Stimulated activated CD4-positive, alpha-beta T cell treated with anti-CD3 and anti-CD28 coated beads, Interleukin-15, amount 100 ng/mL, for 48 hours (primary cell): Measurements from ENCODE around the gene NPHP4.

Source experiments
- DNase-seq, 2 donors: peaks; one replicate each; pipeline ENCODE4 v3.0.0-alpha.2; 2020; ENCODE audit warnings: low read depth in 2 of 2

NPHP4 gene

DNA sequence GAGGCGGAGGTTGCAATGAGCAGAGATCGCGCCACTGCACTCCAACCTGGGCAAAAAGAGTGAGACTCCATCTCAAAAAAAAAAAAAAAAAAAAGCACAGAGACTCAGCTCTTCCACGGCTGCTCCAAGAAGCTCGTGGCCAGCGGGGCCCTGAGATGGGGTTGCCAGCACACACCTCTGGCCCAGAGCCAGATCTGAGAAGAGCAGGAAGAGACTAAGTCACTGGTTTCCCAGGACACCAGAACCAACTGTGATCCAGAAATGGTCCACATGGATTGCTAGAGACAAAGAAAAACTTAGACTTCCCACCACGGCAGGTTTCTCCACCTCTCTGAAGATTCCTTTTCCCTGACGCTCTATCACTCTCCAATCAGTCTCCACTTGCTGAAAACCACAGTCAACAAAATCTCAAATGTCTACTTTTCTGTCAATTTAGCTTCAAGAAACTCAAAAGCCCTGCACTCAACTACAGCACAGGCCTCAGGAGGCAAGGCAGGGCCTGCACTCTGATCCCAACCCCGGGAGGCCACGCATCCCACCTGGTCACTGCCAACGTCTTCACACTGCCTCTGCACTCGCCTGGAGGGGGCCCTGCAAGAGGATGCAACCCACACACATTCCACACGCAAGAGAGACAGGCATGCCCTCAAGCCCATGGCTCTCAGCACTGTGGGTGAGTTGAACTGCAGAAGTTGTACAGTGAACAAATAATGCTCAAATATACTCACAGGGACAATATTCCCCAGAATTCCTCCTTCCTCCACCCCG, 79.0 kb downstream of the NPHP4 start:
- no peak for DNase-seq

GRCh38 chr1:5911871-5912271, 80.4 kb downstream of the NPHP4 start:
- DNase-seq: no peak

- DNase-seq: no peak
These were observed 81.1 kb downstream of the NPHP4 start for GRCh38 chr1:5911157-5911556.

DNA sequence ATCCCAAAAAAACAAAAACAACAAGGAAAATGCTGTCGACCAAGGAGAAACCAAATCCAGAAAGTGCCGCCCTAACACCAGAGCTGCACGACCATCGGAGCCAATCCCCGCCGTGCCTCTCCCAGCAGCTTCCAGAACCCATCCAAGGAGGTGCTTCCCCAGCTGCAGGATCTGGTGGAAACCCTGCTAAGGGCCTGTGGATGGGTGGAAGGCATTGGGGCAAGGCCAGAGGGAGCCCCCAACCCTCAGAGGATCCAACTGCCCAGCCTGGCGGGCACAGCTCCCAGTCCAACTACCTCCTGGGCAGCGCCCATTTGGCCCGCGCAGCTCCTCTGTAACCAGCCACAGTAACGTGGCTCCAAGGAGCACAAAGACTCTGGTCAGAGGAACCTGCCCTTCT, 81.6 kb downstream of the NPHP4 start:
- DNase-seq: no peak

- no peak for DNase-seq
These were observed 82.0 kb downstream of the NPHP4 start for GRCh38 chr1:5910276-5910620.

GRCh38 chr1:5909576-5910275, 82.5 kb downstream of the NPHP4 start:
- no peak for DNase-seq

DNA sequence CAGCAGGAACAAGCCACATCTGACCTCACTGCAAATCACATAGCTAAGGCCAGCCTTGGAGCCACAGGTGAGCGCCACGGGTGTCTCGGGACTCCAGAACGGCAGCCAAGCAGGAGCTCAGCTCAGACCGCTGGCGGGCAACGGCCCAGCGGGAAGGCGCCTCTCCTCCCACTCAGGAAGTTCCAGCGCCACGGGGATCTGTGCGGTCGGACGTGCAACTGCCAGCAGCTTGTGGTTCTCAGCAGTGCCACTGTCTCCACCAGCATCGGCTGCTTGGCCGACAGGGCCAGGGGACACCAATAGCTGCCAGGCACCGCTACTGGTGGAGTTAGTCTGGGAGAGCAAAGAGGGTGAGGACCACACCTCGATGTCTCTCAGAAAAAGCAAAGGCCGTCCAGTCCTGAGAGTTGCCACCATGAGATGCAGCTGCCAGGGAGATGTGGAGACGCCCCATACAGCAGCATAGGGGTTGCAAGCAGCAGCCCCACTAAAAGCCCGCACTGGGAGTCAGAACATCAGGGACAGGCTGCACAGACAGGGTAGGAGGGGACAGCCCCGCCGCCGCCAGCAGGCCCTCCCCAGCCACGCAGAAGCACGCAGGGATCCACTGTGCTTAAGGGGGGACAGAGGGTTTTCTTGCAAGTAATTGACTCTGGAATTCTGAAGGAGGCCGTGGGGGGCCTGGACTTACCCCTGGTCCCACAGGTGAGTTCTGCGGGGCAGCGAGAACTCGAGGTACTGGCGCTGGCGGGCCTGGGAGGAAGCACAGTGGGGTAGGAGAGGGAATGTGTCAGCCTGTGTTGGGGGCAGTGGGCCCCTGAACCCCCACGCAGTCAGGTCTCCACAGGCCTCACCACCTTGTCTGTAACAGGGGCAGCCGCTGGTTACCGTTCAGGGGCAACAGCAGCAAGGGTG, 83.5 kb downstream of the NPHP4 start:
- DNase-seq: no peak

DNA sequence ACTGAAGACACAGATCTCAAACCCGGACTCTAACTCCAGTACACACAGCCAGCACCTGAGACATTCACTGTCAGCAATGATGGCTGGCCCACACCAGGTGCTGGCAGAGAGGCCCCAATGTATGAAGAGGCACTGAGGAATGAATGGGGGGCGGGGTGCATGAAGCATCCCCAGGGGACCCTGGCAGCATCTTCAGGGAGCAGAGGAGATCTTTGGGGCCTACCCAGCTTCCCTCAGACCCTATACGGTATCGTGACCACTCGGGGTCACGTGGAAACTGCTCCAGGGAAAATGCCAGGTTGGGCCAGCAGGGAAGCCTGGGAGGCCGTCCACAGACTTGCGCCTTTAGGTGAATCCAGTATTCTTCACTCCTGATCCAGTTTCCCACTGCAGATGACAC, 84.3 kb downstream of the NPHP4 start:
- DNase-seq: no peak

GRCh38 chr1:5907386-5907785, 84.8 kb downstream of the NPHP4 start:
- no peak for DNase-seq

DNA sequence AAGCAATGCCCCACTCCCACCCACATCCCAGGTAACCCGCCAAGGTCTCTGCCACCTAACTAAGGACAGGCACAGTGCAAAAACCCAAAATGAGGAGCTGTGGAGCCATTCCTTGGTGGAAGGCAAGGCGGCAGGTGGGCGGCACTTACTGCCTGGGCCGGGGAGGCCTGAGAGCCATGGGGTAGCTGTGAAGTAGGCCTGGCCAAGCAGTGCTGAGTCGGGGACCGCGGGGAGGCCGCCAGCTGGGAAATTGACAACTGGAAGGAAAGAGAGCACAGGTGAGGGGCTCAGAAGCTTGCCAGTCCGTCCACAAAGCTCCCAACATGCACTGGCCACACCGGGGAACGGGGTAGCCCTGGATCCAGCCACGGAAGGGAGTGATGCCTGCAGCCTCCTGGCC, 85.3 kb downstream of the NPHP4 start:
- no peak for DNase-seq

DNA sequence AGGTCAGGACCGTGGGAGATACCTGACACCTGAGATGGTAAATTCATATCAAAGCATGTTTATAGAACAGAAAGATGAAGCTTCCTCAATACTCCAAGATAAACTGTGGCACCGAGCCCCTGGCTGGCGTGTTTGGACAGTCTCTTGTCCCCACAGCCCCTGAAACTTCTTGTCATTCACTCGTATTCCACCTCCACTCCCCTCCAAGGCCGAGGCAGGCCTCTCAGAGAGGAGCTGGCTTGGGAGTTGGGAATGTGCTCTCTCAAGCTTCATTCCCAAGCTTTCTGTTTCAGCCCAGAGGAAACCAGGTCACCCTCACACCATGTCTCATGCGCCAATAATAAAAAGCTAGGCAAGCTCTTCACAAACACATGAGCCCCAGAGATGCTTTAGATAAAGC, 86.1 kb downstream of the NPHP4 start:
- no peak for DNase-seq

DNA sequence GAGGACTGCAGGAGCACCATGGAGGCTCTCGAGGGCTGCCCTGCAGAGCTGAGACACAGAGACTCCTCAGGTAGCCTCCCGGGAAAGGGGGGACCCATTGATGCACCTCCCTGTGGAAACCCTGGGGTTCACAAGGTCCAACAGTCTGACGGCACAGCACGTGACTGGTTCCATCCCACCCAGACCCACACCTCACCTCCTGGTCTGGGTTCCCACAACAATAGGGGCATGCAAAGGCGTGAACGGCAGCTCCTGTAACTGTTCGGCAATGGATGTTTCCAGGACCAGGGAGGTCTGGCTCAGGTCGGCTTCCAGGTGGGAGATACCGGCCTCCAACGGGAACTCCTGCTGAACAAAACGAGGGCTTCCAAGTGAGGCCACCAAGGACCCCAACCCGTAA, 86.8 kb downstream of the NPHP4 start:
- DNase-seq: no peak

- DNase-seq: no peak
These were observed 87.7 kb downstream of the NPHP4 start for GRCh38 chr1:5904551-5904950.

- DNase-seq: no peak
These were observed 88.5 kb downstream of the NPHP4 start for GRCh38 chr1:5903680-5904079.

DNA sequence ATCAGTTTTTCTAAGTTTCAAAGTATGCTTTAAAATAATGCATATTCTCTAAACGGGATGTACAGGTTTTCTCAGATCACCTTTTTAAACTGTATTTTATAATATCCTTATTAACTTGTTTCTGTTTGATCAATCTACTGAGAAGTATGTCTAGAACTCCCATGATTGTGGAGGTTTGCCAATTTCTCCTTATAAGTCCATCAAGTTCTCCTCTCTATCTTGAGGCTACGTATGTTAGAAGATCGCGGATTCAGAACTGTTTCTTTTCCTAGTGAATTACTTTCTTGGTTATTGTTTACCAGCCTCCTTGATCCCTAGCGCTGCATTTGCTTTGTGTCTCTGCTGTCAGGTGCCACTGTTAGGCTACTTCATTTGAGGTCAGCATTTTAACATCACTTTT, 89.2 kb downstream of the NPHP4 start:
- no peak for DNase-seq

DNA sequence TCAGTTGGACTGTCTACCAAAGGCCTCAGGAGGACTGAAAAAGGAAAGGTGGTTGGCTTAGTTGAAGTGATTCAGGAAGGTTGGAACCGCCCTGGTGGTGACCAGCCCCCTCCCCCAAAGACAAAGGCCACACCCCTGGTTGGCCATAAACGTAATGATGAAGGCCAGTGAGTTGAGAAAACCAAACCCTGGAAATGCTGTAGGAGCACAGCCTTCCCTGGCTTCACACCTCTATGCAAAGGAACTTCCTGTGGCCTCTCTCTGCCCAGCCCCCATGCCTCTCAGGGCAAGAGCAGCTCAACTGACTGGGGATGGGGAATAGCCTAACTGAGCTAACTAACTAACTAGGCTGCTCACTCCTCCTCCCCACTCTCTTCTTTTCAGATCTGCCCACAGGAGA, 90.4 kb downstream of the NPHP4 start:
- DNase-seq: no peak

DNA sequence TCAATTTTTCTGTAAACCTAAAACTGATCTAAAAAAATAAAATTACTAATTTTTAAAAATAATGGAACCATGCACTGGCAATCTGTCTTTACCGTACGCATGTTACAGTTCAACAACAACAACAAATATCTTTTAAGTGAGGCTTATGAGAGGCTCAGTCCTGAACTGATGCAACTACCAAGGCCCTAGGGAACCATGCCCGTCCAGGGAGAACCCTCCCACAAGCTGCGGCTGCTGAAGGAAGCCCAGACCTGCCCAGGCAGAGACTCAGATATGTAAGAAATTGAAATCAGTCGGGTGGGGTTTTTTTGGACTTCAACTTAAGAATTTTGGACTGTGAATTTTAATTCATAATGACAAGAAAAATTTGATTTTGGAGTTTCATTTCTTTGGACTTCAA, 91.1 kb downstream of the NPHP4 start:
- no peak for DNase-seq

- no peak for DNase-seq
These were observed 94.0 kb downstream of the NPHP4 start for GRCh38 chr1:5898266-5898665.

DNA sequence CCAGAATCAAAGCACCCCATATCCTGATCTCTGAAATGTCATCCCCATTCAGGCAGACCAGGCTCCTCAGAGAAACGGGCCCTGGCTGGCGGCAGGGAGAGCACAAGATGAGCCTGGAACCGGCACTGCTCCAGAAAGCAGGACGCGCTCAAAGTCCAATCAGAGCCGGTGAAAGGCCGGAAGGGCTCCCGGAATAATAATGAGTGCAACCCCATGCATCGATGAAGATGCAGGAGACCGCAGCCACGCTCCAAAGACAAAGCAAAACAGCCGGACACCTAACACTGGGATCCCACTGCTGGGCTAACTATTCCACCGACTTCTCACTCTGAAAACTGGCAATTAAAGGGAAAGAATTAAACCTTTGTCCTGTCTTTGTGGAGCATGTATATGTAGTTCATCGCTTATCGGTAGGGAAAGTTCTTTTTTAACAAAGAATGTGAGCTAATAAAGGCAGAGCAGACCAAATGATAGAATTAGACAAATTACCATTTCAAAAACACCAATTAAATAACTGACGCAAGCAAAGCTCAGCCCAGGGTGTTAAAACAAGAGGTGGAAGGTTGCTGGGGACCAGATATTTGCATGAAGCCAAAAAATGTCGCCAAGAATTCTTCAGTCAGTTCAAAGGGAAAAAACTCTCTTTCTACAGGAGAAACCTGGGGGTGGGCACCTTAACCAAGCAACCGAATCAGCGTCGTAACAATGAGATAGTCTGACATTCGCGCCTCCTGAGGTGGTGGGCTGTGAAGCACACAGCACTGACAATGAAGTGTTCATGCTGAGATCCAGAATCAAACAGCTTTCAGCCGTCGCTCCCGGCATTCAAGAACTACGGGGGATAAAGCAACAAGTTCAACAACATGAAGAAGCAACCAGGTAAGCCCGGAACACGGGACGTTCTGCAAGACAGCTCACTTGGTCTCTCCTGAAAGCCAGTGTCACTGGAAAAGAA, 95.2 kb downstream of the NPHP4 start:
- no peak for DNase-seq

GRCh38 chr1:5895446-5896406, 96.5 kb downstream of the NPHP4 start:
- DNase-seq: no peak
